22Rv1 (cell line): ENCODE measurements around the gene C14orf180.

Experiments
- H3K27ac ChIP-seq: fragments of 450-650 bp; 2 replicates; pipeline ENCODE4 v1.5.1; 2017
- CTCF ChIP-seq: fragments of 450-650 bp; IDR thresholded peaks from 2 replicates; pipeline ENCODE4 v1.5.1; 2017; ENCODE audit warnings: mild to moderate bottlenecking
- ZFX ChIP-seq: fragments of 450-650 bp; IDR thresholded peaks from 2 replicates; pipeline ENCODE4 v1.6.1; 2017; ENCODE audit warnings: antibody characterized with exemption, borderline replicate concordance

Gene C14orf180

GRCh38 chr14:104546591-104547309 is 32.8 kb upstream of the C14orf180 start:
- TF ChIP-seq ZFX, result no peak
- no peak for TF ChIP-seq CTCF
- no peak overlapping the region for H3K27ac ChIP-seq

GRCh38 chr14:104547310-104547997 is 32.1 kb upstream of the C14orf180 start:
- TF ChIP-seq CTCF, result no peak
- no peak overlapping the region for H3K27ac ChIP-seq

- no peak overlapping the region for H3K27ac ChIP-seq
- TF ChIP-seq CTCF (no peak), ZFX (no peak)
These were observed 31.4 kb upstream of the C14orf180 start for GRCh38 chr14:104547998-104548700.

- TF ChIP-seq ZFX (no peak), CTCF (no peak)
- H3K27ac ChIP-seq, result no peak overlapping the region
These were observed 30.6 kb upstream of the C14orf180 start for GRCh38 chr14:104548802-104549535.

GRCh38 chr14:104549536-104550339 is 29.8 kb upstream of the C14orf180 start:
- TF ChIP-seq CTCF (no peak), ZFX (no peak)
- no peak overlapping the region for H3K27ac ChIP-seq

GRCh38 chr14:104550340-104550860 is 29.2 kb upstream of the C14orf180 start:
- no peak for TF ChIP-seq CTCF
- no peak for TF ChIP-seq ZFX
- no peak overlapping the region for H3K27ac ChIP-seq
